T-helper 1 cell treated with Interleukin-12 subunit alpha and Interleukin-12 subunit beta and Interleukin-4 antibody, amounts not matched to agents 30 ng/mL and 1 ng/mL, for 36 hours (primary cell): ENCODE results near the gene ANKRD42. TPM values are rescaled to one million over a fixed set of nuclear protein-coding genes. Genes with fewer than 3 reads are reported as not detected.
"Not testable (repeated sequence)": the region's sequence is repeated elsewhere in the genome, so short reads cannot be mapped to it uniquely, and the experiment has no call there.

Experiments used
- intact Hi-C: fragments of 100-400 bp; cut with micrococcal nuclease; formaldehyde crosslinking; loops from one replicate; pipeline ENCODE4 v1.15.1; 2024
- total RNA-seq: library from RNA; stranded (reverse); gene quantifications from 2 replicates; pipeline ENCODE4 v1.2.3, GENCODE V29; 2022

ANKRD42 gene
- total RNA-seq, 1 donor from 2014 or later: 1.8 TPM

DNA sequence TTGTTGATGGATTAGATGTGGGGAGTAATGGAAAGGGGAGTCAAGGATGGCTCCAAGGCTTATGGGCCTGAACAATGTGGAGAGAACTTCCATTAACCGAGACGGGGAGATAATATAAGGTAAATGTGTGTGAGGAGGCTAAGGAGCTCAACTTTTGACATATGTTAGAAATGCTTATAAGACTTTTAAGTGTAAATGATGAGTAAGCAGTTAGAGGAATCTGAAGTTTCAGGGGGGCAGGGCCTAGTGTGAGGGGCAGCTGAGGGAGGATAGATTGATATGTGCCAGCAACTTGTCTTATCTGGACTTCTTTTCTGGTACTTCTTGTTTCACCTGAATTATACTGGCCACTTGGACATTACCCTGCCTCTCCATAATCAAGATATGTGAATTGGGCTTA, 29.9 kb downstream of the ANKRD42 start:
- intact Hi-C loops: no loop called here

DNA sequence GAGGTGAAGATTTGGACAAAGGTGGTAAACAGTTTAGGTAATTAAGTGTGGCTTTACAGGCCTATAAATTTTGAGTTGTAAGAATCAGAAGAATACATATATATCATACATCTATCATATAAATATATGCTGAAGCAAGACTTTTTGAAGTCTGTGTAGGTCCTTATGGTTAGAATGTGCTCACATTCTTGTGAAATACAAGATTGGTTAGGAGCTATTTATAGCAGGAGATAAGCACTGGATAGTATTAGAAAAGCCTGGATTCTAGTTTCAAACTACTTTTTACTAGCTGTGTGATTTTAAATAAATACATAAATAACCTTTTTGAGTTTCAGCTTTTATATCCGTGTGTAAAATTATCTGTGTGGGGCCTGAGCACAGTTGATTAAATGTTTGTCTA, 42.3 kb downstream of the ANKRD42 start:
- intact Hi-C loops: no loop called here

DNA sequence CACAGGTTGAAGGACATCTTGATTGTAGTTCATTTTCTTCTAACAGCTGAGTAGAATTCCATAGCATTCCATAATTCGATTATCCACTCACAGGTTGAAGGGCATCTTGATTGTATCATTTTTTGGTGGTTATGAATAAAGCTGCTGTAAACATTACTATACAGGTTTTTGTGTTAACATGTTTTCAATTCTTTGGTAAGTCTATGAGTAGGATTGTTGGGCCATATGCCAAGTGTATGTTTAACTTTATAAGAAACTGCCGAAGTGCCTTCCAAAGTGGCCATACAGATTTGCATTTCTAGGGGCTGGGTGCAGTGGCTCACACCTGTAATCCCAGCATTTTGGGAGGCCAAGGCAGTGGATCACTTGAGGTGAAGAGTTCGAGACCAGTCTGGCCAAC, 44.6 kb downstream of the ANKRD42 start:
- intact Hi-C loops: no loop called here

DNA sequence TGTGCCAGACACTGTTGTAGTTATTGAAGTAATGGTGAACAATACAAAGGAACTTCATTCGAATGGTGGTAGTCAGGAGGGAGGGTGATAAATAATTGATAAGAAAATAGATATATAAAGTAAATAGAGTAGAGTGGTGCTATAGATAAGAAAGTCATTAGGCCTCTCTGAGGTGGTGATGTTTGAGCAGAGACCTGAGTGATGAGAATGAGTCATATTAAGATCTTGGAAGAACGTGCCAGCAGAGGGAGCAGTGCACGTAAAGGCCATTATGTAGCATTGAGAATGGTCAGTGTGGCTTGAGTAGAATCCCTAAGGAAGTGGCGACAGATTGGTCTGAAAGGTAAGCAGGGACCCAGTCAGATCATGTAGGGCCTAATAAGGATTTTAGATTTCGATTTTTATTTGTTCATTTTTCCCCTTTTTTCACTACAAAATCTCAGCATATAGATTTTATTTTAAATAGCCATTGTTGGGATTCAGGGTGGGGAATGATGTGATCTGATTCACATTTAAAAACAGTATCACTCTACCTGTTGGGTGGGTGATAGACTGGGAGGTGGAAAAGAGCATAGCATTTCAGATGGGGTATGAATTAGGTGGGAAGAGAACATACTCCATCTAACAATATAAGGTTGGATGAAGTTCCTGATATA, 47.9 kb downstream of the ANKRD42 start:
- intact Hi-C loops: no loop called here

DNA sequence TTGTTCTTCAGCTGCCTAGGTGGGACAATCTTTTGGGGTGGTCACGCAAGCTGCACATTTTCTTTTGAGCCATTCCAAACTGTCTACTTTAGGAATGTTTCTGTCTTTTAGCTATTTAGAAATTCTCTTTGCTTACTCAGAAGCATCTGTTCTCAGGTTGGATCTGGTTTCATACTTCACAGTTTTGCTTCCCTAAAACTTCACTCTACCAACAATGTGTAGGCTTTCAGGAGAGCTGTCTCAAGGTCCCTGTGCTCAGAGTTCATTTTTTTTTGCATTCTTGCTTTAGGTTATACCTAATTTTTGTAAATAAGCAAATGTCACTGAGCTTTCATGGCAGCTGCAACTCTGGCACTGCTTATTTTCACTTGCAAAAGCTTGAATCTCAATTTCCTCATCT, 55.9 kb downstream of the ANKRD42 start:
- intact Hi-C loops: no loop called here

DNA sequence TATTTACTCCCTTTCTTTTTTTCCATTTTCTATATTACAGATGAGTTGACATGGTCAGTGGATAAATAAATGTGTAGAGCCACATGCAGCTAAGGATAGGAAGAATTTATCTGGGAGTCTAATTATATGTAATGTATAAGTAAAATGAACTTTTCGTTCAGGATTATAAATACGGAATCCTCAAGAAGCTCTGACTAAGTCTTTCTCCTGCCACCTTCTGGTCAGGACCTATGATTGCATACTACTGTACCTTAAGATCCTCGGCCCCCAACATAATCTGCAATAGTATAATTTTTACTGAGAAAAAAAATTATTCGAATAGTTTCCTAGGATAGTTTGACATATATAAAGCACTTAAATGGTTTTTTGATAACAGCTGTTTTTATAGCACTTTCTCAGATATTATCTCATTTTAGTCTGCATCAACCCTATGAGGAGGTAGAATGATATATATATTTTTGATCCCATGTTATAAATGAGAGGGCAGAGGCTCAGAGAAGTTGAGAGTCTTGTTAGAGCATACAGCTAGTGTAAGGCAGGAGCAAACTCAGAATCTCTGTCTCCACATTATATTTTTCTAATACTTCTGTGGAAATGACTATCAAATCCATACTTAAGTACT, 56.6 kb downstream of the ANKRD42 start:
- intact Hi-C loops: loop anchor here (1.0 to 2.0 kb wide), 7 partner anchors 21 to 532 kb away; no protein-coding TSS in a partner anchor

DNA sequence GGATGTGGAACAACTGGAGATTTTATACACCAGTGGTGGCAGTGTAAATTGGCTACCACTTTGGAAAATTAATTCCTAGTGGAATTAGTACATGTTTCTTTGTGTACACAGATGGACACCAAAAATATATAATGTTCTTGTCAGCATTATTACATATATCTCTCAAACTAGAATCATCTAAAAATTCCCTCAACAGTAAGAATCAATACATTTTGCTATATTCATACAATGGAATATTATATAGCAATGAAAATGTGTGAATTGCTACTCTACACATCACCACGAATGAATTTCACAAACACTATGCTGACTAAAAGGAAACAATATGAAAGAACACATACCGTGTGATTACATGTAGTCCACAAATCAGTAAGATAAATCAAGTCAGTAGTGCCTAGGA, 58.8 kb downstream of the ANKRD42 start:
- intact Hi-C loops: no loop called here

DNA sequence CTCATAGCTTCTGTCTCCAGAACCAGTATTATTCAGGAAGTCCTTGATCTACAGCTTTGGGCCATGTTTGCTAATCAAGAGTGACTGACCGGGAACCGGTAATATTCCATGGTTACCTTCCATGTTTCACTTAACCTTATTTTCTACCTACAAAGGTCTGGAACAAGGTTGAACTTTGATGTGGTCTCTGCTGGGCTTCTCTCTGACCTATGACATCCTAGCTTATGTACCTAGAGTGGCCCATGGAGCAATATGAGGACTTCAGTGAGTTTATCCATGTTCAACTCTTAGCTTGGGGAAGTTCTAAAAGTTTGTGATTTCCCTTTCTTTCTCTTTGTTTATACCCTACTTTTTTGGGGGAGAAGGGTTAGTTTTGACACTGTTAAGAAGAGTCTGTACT, 59.4 kb downstream of the ANKRD42 start:
- intact Hi-C loops: no loop called here

DNA sequence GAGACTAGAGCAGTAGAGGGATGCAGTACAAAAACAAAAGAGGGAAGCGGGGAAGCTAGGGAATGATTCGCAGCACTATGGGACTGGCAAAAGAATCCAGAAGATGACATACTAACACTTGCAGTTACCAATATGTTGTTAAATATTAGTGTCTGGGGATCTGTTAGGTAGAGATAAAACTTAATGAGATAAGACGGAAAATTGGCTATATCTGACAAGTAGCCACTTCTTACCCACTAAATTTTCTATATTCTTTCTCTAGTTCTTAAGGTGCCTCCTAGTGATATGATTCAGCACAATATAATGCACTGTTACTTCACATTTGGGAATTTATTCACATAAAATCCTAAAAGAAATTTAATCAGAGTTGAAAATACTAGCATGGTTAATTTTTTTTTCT, 61.9 kb downstream of the ANKRD42 start:
- intact Hi-C loops: no loop called here

DNA sequence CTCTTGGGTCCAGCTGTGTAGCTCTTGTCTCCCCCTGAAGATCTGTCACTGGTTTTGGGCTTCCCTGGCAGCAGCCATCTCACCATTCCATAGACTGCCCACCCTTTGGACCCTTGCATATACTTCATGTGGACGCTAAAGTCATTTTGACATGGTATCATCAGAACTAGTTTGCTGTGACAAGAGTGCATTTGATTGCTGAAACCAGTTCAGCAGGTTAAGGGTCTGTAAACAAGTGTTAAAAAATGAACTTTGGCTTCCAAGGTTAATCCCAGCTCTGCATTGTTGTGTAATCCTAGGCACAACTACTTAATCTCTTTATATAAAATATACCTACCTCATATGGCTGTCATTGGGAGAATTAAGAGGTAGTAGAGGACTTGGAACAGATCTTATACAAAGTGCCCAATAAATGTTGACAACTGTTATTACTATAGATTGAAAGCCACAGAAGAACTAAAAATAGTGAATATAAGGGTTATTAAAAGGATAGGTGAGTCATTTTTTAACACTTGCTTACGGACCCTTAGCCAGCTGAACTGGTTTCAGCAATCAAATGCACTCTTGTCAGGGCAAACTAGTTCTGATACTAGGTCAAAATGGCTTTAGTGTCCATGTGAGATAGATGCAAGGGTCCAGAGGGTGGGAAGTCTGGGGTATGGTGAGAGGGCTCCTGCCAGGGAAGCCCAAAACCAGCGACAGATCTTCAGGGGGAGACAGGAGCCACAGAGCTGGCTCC, 63.3 kb downstream of the ANKRD42 start:
- intact Hi-C loops: no loop called here

DNA sequence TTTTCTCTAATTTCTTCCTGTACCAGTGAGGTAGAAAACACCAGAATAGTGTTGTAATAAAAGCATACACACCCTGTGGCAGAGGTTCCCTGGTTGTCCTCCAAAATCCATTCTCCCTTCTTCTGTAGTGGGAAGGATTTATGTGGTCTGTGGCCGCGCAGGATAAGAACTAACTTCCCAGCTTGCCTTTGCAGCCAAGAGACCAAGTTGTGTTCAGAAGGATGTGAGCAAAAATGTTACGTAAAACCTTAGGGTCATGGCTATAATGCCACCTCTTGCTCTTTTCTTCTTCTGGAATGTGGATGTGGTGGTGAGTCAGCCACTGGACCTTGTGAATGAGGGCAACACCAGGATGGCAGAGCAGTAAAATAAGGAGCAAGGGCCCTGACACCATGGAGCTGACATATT, 64.3 kb downstream of the ANKRD42 start:
- intact Hi-C loops: no loop called here

DNA sequence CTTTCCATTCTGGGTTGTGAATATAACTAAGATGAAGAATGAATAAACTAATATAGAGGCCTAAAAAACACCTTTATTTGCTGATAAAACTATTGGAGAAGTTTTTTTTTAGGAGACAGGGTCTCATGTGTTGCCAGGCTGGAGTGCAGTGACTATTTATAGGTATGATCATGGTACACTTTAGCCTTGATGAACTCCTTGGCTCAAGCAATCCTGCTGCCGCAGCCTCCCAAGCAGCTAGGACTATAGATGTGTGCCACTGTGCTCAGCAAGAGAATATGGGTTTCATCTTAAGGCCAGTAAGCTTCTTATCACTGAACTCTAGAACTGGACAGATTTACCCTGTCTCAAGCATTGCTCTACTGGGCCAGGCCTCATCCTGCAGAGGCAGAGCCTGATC, 66.0 kb downstream of the ANKRD42 start:
- intact Hi-C loops: no loop called here

DNA sequence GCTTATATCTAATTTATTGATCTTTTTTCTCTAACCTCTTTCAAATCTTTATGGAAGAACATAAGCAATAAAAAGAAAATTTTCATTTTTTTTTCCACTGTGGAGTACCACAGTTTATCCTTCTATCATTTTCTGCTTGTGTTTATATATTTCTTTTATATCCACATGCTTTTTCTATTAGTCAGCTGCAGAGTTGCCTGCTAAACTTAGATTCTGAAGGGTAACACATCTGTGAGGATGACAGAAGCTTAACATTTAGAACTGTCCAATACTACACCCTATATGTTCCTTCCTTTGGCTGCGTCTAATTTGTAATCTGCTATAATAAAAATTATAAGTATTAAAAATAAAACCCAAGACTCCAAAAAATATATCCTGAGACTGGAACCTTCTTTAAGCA, 71.8 kb downstream of the ANKRD42 start:
- intact Hi-C loops: no loop called here

DNA sequence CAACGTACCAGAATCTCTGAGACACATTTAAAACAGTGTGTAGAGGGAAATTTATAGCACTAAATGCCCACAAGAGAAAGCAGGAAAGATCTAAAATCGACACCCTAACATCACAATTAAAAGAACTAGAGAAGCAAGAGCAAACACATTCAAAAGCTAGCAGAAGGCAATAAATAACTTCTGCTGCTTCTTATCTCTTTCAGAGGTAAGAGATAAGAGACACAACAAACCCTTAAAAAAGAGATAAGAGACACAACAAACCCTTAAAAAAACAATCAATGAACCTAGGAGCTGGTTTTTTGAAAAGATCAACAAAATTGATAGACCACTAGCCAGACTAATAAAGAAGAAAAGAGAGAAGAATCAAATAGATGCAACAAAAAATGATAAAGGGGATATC, 75.6 kb downstream of the ANKRD42 start:
- intact Hi-C loops: not testable (repeated sequence)

DNA sequence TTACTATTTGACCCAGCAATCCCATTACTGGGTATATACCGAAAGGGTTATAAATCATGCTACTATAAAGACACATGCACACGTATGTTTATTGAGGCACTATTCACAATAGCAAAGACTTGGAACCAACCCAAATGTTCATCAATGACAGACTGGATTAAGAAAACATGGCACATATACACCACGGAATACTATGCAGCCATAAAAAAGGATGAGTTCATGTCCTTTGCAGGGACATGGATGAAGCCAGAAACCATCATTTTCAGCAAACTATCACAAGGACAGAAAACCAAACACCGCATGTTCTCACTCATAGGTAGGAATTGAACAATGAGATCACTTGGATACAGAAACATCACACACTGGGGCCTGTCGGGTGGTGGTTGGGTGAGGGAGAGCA, 78.2 kb downstream of the ANKRD42 start:
- intact Hi-C loops: loop anchor here (2.0 kb wide), 1 partner anchor 21 kb away; no protein-coding TSS in a partner anchor

DNA sequence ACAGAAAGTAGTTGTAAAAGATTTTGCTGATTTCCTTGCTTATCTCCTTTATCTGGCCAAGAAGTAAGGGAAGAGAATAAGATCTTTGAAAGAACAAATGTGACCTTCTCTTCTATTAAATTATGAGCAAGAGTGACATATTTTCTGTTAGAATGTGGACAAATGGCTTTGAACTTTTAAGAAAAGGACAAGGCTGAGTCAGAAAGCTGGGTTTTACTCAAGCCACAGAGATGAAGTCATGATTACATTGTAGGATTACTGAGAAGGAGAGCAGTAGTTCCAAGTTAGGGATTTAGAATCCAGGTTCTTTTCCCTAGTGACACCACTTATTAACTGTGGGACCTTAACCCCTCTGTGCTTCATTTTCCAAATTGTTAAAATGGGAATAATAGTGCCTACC, 79.1 kb downstream of the ANKRD42 start:
- intact Hi-C loops: no loop called here

DNA sequence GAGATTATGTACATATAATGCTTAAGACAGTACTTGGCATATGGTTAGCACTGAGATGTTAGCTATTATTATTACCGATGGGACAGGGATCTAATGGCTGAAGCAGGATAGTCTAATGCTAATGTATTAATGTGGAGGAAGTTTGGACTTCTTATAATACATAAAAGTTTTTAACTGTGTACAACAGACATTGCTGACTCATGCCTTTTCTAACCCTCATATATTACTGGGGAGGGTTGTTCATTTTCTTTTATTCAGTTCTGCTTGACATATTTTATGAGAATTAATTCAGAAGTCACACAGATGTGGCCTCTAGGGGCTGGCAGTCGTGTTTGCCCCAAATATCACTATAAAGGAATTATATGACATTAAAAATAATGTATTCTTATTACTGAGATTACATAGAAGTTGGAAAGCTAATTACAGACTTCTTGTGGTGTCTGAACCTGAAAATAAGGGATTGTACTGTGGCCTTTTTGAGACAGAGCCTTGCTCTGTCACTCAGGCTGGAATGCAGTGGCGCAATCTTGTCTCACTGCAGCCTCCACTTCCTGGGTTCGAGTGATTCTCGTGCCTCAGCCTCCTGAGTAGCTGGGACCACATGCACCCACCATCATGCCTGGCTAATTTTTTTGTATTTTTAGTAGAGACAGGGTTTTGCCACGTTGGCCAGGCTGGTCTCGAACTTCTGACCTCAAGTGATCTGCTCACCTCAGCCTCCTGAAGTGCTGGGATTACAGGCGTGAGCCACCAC, 82.6 kb downstream of the ANKRD42 start:
- intact Hi-C loops: no loop called here

DNA sequence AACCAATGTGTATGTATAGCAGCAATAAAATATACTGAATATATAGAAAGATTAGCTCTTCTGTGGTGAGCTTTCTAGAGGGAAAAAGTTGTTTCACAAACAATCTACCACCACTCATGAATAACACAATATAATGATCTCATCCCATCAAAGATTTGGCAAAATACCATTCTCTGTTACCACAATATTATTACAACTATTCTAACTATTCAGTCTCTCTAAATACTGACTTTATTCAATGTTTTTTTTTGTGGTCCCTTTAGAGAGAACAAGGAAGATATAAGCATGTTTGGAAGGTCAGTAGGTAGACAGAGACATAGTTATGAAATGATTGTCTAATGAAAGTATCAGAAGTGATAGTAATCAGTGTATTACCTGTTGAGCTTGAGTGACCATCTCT, 84.8 kb downstream of the ANKRD42 start:
- intact Hi-C loops: no loop called here

DNA sequence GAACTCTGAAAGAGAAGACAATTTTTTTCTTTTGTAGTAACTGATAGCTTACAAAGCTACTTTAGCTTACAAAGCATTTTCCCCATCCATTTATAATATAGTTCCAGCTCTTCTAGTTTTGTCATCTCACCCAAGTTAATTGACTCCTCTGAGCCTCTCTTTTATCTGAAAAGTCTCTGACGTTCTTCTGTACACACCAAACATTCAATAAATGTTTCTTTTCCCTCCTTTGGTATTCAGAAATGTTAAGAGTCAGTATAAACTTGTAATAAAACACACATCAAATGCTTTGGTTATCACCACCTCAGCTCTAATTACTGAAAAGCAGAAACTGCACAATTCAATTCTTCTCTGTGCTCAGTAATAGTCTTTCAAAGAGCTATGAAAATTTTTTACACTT, 86.7 kb downstream of the ANKRD42 start:
- intact Hi-C loops: no loop called here

DNA sequence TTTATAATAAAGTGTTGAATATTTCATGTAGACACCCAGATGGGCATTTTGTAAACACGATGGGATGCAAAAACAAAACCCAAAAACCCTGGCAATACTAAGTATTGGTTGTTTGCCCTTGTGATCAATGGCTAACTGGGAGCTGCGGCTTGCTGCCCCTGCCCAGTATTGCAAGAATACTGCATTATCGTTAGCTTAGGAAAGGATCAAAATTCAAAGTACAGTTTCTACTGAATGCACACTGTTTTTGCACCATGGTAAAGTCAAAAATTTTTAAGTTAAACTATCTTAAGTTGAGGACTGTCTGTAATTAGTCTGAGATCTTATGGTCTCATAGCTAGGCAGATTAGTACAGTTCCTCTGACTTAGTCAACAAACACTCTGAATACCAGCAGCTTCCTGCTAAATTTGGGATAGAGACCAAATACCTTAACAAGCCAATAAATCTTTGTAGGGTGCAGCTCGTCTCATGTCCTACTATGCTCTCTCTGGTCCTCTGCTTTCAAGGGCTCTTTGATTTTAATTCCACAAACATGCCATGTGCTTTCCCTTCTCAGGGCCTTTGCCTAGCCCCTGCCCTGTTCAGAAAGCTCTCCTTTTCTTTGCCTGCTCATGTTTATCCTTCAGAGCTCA, 88.7 kb downstream of the ANKRD42 start:
- intact Hi-C loops: no loop called here

DNA sequence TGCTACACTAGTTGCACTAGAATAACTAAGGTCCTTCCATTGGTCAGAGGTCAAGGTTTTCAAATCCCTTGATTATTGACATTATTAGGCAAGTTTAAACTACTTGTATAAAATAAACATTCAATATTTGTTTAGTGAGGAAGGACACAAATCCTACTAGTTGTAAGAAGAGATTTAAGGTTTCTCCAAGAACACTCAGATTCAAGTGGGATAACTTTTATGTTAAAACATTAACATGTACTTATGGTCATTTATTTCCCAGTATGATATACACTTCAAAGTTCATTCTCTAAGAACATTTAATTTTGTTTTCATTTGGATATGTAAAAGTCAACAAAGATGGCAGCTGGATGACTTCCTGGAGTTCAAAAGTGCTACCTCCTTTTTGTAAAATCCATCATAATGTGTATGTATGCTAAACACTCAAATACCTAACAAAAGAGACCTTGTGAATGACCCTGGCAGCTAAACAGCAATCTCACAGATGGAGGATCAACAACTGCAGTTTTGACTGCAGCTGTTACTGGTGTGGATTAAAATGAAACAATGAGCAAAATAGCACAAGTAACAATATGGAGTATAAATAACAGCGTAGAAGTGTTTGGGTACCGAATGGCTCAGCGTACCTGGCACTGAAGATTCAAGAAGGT, 91.1 kb downstream of the ANKRD42 start:
- intact Hi-C loops: loop anchor here (1.0 kb wide), 2 partner anchors 34 to 122 kb away; no protein-coding TSS in a partner anchor
